Measurements from ENCODE around the gene ANTXRL. TPM values are rescaled to one million over a fixed set of nuclear protein-coding genes. Genes with fewer than 3 reads are reported as not detected.
A peak's percentile ranks its signal among the peaks of the same experiment; 100 is the strongest.
"Not testable (repeated sequence)": the region's sequence is repeated elsewhere in the genome, so short reads cannot be mapped to it uniquely, and the experiment has no call there.

The ANTXRL gene
- total RNA-seq, 2 experiments from 2014 or later = 0.95 TPM; not detected in 1

DNA sequence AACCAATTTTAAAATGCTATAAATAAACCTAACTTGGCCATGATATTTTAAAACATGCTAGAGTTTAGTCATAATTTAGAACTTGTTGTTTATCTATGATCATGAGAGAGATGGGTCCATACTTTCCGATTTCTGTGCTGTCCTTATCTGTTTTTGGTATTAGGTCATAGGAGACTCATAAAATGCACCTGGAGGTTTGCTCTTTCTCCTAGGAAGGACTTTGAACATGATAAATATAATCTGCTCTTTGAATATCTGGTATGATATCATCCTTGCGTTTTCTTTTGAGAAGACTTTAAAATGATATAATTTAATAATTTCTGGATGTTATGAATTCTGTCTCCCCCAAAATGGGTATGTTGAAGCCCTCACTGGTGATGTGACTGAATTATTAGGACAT lies 9.0 kb upstream of the ANTXRL start:
- BruUV-seq (replicated peaks) = no TSS peak
- Histone ChIP-seq H3K79me2 (ENCODE audit: insufficient read depth, low read depth, low read length) (no peaks in the 10 kb centered on the region), H4K20me1 (ENCODE audit: insufficient read depth, low read length) (no peaks in the 10 kb centered on the region), H3K36me3 (ENCODE audit: insufficient read depth, low read length) (no peaks in the 10 kb centered on the region), H3K27ac (ENCODE audit: low read depth, low read length, poor library complexity, severe bottlenecking) (no peak overlapping the region), H3K4me1 (ENCODE audit: insufficient read depth, low read length, poor library complexity, severe bottlenecking) (peaks cover 9% of the 10 kb centered on the region), H2AFZ (ENCODE audit: low read length) (no peak overlapping the region), H3K4me3 (ENCODE audit: low read depth, low read length, poor library complexity, severe bottlenecking) (no peak overlapping the region), H3K9me3 (ENCODE audit: low read length) (no peaks in the 10 kb centered on the region), H3K4me2 (ENCODE audit: low read length) (no peak overlapping the region), H3K9me2 (ENCODE audit: insufficient read depth, low read length) (no peaks in the 10 kb centered on the region)
- intact Hi-C loops (cut with micrococcal nuclease; ENCODE audit: unreplicated experiment) = no loop called here
- DNase-seq (ENCODE audit: low spot score) = no peak
- ChIA-PET POLR2A (no interaction called here), CTCF (ENCODE audit: unreplicated experiment) (no interaction called here)
- TF ChIP-seq, protein P1, sequence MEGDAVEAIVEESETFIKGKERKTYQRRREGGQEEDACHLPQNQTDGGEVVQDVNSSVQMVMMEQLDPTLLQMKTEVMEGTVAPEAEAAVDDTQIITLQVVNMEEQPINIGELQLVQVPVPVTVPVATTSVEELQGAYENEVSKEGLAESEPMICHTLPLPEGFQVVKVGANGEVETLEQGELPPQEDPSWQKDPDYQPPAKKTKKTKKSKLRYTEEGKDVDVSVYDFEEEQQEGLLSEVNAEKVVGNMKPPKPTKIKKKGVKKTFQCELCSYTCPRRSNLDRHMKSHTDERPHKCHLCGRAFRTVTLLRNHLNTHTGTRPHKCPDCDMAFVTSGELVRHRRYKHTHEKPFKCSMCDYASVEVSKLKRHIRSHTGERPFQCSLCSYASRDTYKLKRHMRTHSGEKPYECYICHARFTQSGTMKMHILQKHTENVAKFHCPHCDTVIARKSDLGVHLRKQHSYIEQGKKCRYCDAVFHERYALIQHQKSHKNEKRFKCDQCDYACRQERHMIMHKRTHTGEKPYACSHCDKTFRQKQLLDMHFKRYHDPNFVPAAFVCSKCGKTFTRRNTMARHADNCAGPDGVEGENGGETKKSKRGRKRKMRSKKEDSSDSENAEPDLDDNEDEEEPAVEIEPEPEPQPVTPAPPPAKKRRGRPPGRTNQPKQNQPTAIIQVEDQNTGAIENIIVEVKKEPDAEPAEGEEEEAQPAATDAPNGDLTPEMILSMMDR (conservative IDR thresholded peaks at IDR 0.05; ENCODE audit: low read length) = no peak
- no peak for TF ChIP-seq EZH2phosphoT487 (IDR thresholded peaks at IDR 0.05; ENCODE audit: borderline replicate concordance, low read depth, low read length)

DNA sequence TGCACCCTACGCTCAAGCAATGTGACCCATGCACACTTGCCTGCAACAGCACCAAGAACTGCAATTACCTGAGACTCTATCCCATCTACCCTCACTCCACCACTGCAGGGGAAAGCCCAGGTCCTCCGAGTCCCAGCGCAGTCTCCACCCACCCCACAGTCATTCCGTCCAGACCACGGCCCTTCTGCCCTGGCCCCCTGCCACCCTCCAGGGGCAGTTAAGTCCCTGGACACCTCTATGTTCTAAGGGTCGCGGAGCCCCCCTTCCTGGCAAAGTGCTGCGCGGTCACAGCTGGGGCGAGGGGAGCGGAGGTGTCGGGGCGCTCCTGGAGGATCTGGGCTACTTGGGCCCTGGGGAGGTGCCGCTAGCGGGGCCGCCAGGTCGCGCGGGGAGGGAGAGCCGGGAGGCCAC lies 4.4 kb upstream of the ANTXRL start:
- H3K4me1 ChIP-seq (ENCODE audit: insufficient read depth, low read length, poor library complexity, severe bottlenecking) = peaks cover 27% of the 10 kb centered on the region
- CTCF ChIA-PET (ENCODE audit: unreplicated experiment); BruUV-seq (replicated peaks); H4K20me1 ChIP-seq (ENCODE audit: insufficient read depth, low read length); H3K4me3 ChIP-seq (ENCODE audit: low read depth, low read length, poor library complexity, severe bottlenecking); DNase-seq (ENCODE audit: low spot score); H3K4me2 ChIP-seq (ENCODE audit: low read length); H2AFZ ChIP-seq (ENCODE audit: low read length); H3K79me2 ChIP-seq (ENCODE audit: insufficient read depth, low read depth, low read length); H3K36me3 ChIP-seq (ENCODE audit: insufficient read depth, low read length); H3K9me3 ChIP-seq (ENCODE audit: low read length); H3K27ac ChIP-seq (ENCODE audit: low read depth, low read length, poor library complexity, severe bottlenecking); H3K9me2 ChIP-seq (ENCODE audit: insufficient read depth, low read length): not testable (repeated sequence)
- intact Hi-C loops (cut with micrococcal nuclease; ENCODE audit: unreplicated experiment) = loop anchor here (5.0 kb wide), 1 partner anchor 255 kb away; no protein-coding TSS in a partner anchor
- POLR2A ChIA-PET = interaction anchor here (1.5 kb wide), 1 partner anchor 14 kb away, joined by 5 read pairs; no protein-coding TSS in a partner anchor

DNA sequence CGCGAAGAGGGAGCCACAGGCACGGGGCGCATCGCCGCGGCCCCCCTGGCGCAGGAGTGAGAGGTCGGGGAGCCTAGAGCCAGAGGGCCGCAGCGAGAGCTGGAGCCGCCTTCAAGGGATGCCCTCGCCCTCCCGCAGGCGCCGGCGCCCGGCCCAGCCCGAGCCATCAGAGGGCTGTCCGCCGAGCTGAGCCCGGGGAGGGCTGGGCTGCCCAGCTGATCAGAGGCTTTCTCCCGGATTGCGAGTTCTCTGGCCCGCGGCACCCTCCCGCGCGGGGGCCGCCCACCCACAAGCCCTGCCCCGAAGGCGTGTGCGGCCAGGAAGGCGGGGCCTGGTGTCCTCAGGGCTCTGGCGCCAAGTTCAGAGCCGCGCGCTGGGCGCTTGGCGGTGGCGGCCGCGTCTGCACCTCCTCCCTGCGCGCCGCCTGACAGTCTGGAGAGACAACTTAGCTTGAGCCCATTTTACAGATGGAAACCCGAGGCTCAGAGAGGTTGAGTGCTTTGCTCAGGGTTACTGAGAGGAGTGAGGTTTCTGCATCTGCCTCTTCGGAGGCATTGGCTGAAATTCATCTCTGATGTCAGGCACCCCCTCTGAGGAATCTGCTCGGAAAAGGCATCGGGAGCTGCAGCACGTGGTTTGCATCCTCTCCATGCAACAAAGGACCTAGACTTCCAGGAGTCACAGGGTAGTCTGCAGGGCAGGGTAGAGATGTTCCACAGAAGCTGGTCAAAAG lies 3.8 kb upstream of the ANTXRL start:
- H3K4me2 ChIP-seq (ENCODE audit: low read length) = peak overlapping the region; percentile 84; the same call in 1 of the 2 replicates
- no peaks in the 10 kb centered on the region for H3K36me3 ChIP-seq (ENCODE audit: insufficient read depth, low read length)
- intact Hi-C loops (cut with micrococcal nuclease; ENCODE audit: unreplicated experiment) = loop anchor here (5.0 kb wide), 1 partner anchor 256 kb away; no protein-coding TSS in a partner anchor
- no peak overlapping the region for H3K4me3 ChIP-seq (ENCODE audit: low read depth, low read length, poor library complexity, severe bottlenecking)
- DNase-seq (ENCODE audit: low spot score) = no peak
- no peaks in the 10 kb centered on the region for H3K79me2 ChIP-seq (ENCODE audit: insufficient read depth, low read depth, low read length)
- H2AFZ ChIP-seq (ENCODE audit: low read length) = no peak overlapping the region
- BruUV-seq (replicated peaks) = no TSS peak
- TF ChIP-seq, protein P1 (conservative IDR thresholded peaks at IDR 0.05; ENCODE audit: low read length) = no peak
- TF ChIP-seq EZH2phosphoT487 (IDR thresholded peaks at IDR 0.05; ENCODE audit: borderline replicate concordance, low read depth, low read length) = no peak
- no peak overlapping the region for H3K27ac ChIP-seq (ENCODE audit: low read depth, low read length, poor library complexity, severe bottlenecking)
- H4K20me1 ChIP-seq (ENCODE audit: insufficient read depth, low read length) = no peaks in the 10 kb centered on the region
- ChIA-PET CTCF (ENCODE audit: unreplicated experiment) (no interaction called here), POLR2A (interaction anchor here (1.5 kb wide), 1 partner anchor 14 kb away, joined by 5 read pairs; no protein-coding TSS in a partner anchor)
- peaks cover 27% of the 10 kb centered on the region for H3K4me1 ChIP-seq (ENCODE audit: insufficient read depth, low read length, poor library complexity, severe bottlenecking)
- no peaks in the 10 kb centered on the region for H3K9me2 ChIP-seq (ENCODE audit: insufficient read depth, low read length)
- H3K9me3 ChIP-seq (ENCODE audit: low read length) = no peaks in the 10 kb centered on the region
